Lung (tissue), 12 donors: Measurements from ENCODE around the gene WDR3. TPM values are rescaled to one million over a fixed set of nuclear protein-coding genes. Genes with fewer than 3 reads are reported as not detected.

ENCODE experiments used
- ATAC-seq: fragments of 200-7000 bp; cut with Tn5 transposase; one replicate; pipeline ENCODE4 v1.9.1; 2020; ENCODE audit warnings: moderate number of reproducible peaks; ENCODE audit not compliant: insufficient read depth, low FRiP score
- DNase-seq, 3 donors: peaks; one replicate each; pipeline ENCODE4 v3.0.0-alpha.2; 2013 to 2017
- H3K27ac ChIP-seq, 2 donors: one replicate each; pipeline ENCODE4 v1.5.1; 2013; ENCODE audit warnings: mild to moderate bottlenecking in 2 of 2, moderate library complexity in 2 of 2, control low read depth in 1 of 2, inconsistent platforms in 1 of 2, low read depth in 1 of 2, low read length in 1 of 2
- H3K27me3 ChIP-seq, 3 donors: one replicate each; pipeline ENCODE4 v1.5.1; 2013; ENCODE audit warnings: low read length in 2 of 3; ENCODE audit not compliant: control insufficient read depth in 3 of 3, insufficient read depth in 3 of 3
- H3K36me3 ChIP-seq, 4 donors: one replicate each; pipeline ENCODE4 v1.5.1; 2013; ENCODE audit warnings: low read length in 4 of 4, mild to moderate bottlenecking in 1 of 4, moderate library complexity in 1 of 4; ENCODE audit not compliant: control insufficient read depth in 4 of 4, insufficient read depth in 4 of 4
- H3K4me1 ChIP-seq, 5 donors: one replicate each; pipeline ENCODE4 v1.5.1; 2013; ENCODE audit warnings: low read length in 5 of 5, mild to moderate bottlenecking in 2 of 5, moderate library complexity in 1 of 5; ENCODE audit not compliant: control insufficient read depth in 5 of 5, insufficient read depth in 5 of 5
- H3K4me3 ChIP-seq: one replicate; pipeline ENCODE4 v1.5.1; 2013; ENCODE audit warnings: mild to moderate bottlenecking, control low read depth, moderate library complexity
- H3K9ac ChIP-seq, 2 donors: one replicate each; pipeline ENCODE4 v1.5.1; 2013; ENCODE audit warnings: low read length in 2 of 2, control low read depth in 1 of 2; ENCODE audit not compliant: insufficient read depth in 1 of 2
- H3K9me3 ChIP-seq, 4 donors: one replicate each; pipeline ENCODE4 v1.5.1; 2013; ENCODE audit warnings: low read length in 3 of 4, mild to moderate bottlenecking in 1 of 4, moderate library complexity in 1 of 4; ENCODE audit not compliant: control insufficient read depth in 4 of 4, insufficient read depth in 3 of 4
- CTCF ChIP-seq: IDR thresholded peaks from 2 replicates; pipeline ENCODE4 v1.5.1; 2012; ENCODE audit warnings: mild to moderate bottlenecking; ENCODE audit errors: control extremely low read depth, extremely low read depth
- WGBS, 2 donors: extraction: QIAGEN DNeasy Blood & Tissue Kit; methylation state at CpG; one replicate each; pipeline ENCODE4 v1.1.7; 2013; 5-methylcytosine and 5-hydroxymethylcytosine counted together
- polyA plus RNA-seq, 2 donors: library from polyadenylated mRNA; stranded (reverse); fragments of 200-250 nt; gene quantifications; one replicate each; pipeline ENCODE4 v1.2.1, GENCODE V29; 2013
- total RNA-seq, 2 donors: library from RNA; depleted of rRNA in 1 of 2; stranded (reverse); fragments of >200 nt in 1 of 2; gene quantifications; one replicate each; pipeline ENCODE4 v1.2.1, GENCODE V29; 2014 to 2021
- donor health status: control.
- donor health status: control.
- donor health status: Bipolar disorder and iron deficiency.
- donor health status: healthy.
- donor health status: DM: yes; HTN: yes; CAD: no.

Gene WDR3
- total and polyA plus RNA-seq, 4 donors = 2.8 to 19.8 (median 17.5) TPM

GRCh38 chr1:117985973-117986372 lies 56.4 kb downstream of the WDR3 start:
- Histone ChIP-seq H3K4me1 (no peaks in the 10 kb centered on the region), H3K27me3 (no peaks in the 10 kb centered on the region), H3K36me3 (no peaks in the 10 kb centered on the region), H3K9me3 (no peaks in the 10 kb centered on the region), H3K4me3 (no peak overlapping the region), H3K9ac (no peak overlapping the region), H3K27ac (no peak overlapping the region)
- no peak for TF ChIP-seq CTCF
- ATAC-seq (no peak), DNase-seq (no peak)
- 88 to 92% methylated on average over 3 of the region's 3 CpGs for WGBS, 2 donors

GRCh38 chr1:118004312-118004711 lies 74.8 kb downstream of the WDR3 start:
- H3K4me3 ChIP-seq = no peak overlapping the region
- H3K9me3 ChIP-seq = peaks cover 0 to 4% (median 0%) of the 10 kb centered on the region in 4 donors
- no peak for DNase-seq
- H3K36me3 ChIP-seq = no peaks in the 10 kb centered on the region
- H3K27me3 ChIP-seq = no peaks in the 10 kb centered on the region
- no peak overlapping the region for H3K27ac ChIP-seq
- peaks cover 0 to 1% (median 0%) of the 10 kb centered on the region in 5 donors for H3K4me1 ChIP-seq
- TF ChIP-seq CTCF = no peak
- WGBS, 2 donors = 77 to 90% methylated on average over 5 of the region's 5 CpGs
- ATAC-seq = no peak
- no peak overlapping the region for H3K9ac ChIP-seq

GRCh38 chr1:118007391-118007790 lies 77.9 kb downstream of the WDR3 start:
- no peak overlapping the region for H3K9ac ChIP-seq
- no peak for TF ChIP-seq CTCF
- H3K4me3 ChIP-seq = no peak overlapping the region
- H3K27ac ChIP-seq = no peak overlapping the region
- no peaks in the 10 kb centered on the region for H3K36me3 ChIP-seq
- WGBS, 2 donors = 88 to 92% methylated on average over 2 of the region's 2 CpGs
- H3K9me3 ChIP-seq = peaks cover 0 to 4% (median 0%) of the 10 kb centered on the region in 4 donors
- peaks cover 0 to 1% (median 0%) of the 10 kb centered on the region in 5 donors for H3K4me1 ChIP-seq
- DNase-seq (no peak), ATAC-seq (no peak)
- no peaks in the 10 kb centered on the region for H3K27me3 ChIP-seq

- no peak overlapping the region for H3K27ac ChIP-seq
- H3K27me3 ChIP-seq = no peaks in the 10 kb centered on the region
- H3K9ac ChIP-seq = no peak overlapping the region
- H3K9me3 ChIP-seq = peaks cover 0 to 4% (median 0%) of the 10 kb centered on the region in 4 donors
- H3K4me1 ChIP-seq = peaks cover 0 to 1% (median 0%) of the 10 kb centered on the region in 5 donors
- ATAC-seq (no peak), DNase-seq (no peak)
- H3K4me3 ChIP-seq = no peak overlapping the region
- no peak for TF ChIP-seq CTCF
- no peaks in the 10 kb centered on the region for H3K36me3 ChIP-seq
- WGBS, 2 donors = 94 to 96% methylated on average over 7 of the region's 7 CpGs
Measured at GRCh38 chr1:118008011-118008410, 78.5 kb downstream of the WDR3 start.
